ENCODE data around the gene KAT7. TPM values are rescaled to one million over a fixed set of nuclear protein-coding genes. Genes with fewer than 3 reads are reported as not detected.

KAT7 gene
- total RNA-seq, 1 donor from 2014 or later, result 95.0 TPM

- Mint-ChIP-seq H3K9me3 (no peaks in the 10 kb centered on the region), H3K27me3 (peaks cover 25% of the 10 kb centered on the region), H3K4me1 (no peaks in the 10 kb centered on the region), H3K4me3 (no peak overlapping the region), H3K27ac (no peak overlapping the region), H3K36me3 (ENCODE audit: low read depth) (no peaks in the 10 kb centered on the region)
- intact Hi-C loops (cut with micrococcal nuclease), result no loop called here
- ChIA-PET POLR2A (no interaction called here), CTCF (interaction anchor here (0.9 kb wide), 1 partner anchor 126 kb away, joined by 3 read pairs; no protein-coding TSS in a partner anchor)
- ATAC-seq (ENCODE audit: low read depth) (no peak), DNase-seq (no peak)
- TF ChIP-seq CTCF (IDR thresholded peaks at IDR 0.05), result no peak
These were observed 84.4 kb downstream of the KAT7 start for GRCh38 chr17:49872754-49873377.

- peaks cover 27% of the 10 kb centered on the region for H3K27me3 Mint-ChIP-seq
- H3K4me1 Mint-ChIP-seq, result no peaks in the 10 kb centered on the region
- no peak for TF ChIP-seq CTCF (IDR thresholded peaks at IDR 0.05)
- no peak for ATAC-seq (ENCODE audit: low read depth)
- H3K9me3 Mint-ChIP-seq, result no peaks in the 10 kb centered on the region
- intact Hi-C loops (cut with micrococcal nuclease), result no loop called here
- ChIA-PET CTCF (no interaction called here), POLR2A (no interaction called here)
- no peak for DNase-seq
- no peak overlapping the region for H3K27ac Mint-ChIP-seq
- no peak overlapping the region for H3K4me3 Mint-ChIP-seq
- H3K36me3 Mint-ChIP-seq (ENCODE audit: low read depth), result no peaks in the 10 kb centered on the region
These were observed 85.0 kb downstream of the KAT7 start for GRCh38 chr17:49873466-49873865.

- Mint-ChIP-seq H3K9me3 (no peaks in the 10 kb centered on the region), H3K27ac (no peak overlapping the region), H3K4me3 (no peak overlapping the region), H3K4me1 (no peaks in the 10 kb centered on the region), H3K27me3 (peaks cover 29% of the 10 kb centered on the region), H3K36me3 (ENCODE audit: low read depth) (no peaks in the 10 kb centered on the region)
- no peak for TF ChIP-seq CTCF (IDR thresholded peaks at IDR 0.05)
- ChIA-PET CTCF (no interaction called here), POLR2A (no interaction called here)
- ATAC-seq (ENCODE audit: low read depth) (no peak), DNase-seq (no peak)
- intact Hi-C loops (cut with micrococcal nuclease), result no loop called here
These were observed 85.4 kb downstream of the KAT7 start for GRCh38 chr17:49873926-49874325.

GRCh38 chr17:49874911-49875310 is 86.4 kb downstream of the KAT7 start:
- no peak for TF ChIP-seq CTCF (IDR thresholded peaks at IDR 0.05)
- ATAC-seq (ENCODE audit: low read depth) (no peak), DNase-seq (no peak)
- intact Hi-C loops (cut with micrococcal nuclease), result no loop called here
- POLR2A ChIA-PET, result interaction anchor here (0.6 kb wide), 1 partner anchor 63 kb away, joined by 3 read pairs; no protein-coding TSS in a partner anchor
- H3K9me3 Mint-ChIP-seq, result no peaks in the 10 kb centered on the region
- H3K27me3 Mint-ChIP-seq, result peaks cover 38% of the 10 kb centered on the region
- H3K4me1 Mint-ChIP-seq, result no peaks in the 10 kb centered on the region
- CTCF ChIA-PET, result interaction anchor here (1.6 kb wide), 1 partner anchor 122 kb away, joined by 5 read pairs; no protein-coding TSS in a partner anchor
- H3K4me3 Mint-ChIP-seq, result no peak overlapping the region
- no peak overlapping the region for H3K27ac Mint-ChIP-seq
- H3K36me3 Mint-ChIP-seq (ENCODE audit: low read depth), result no peaks in the 10 kb centered on the region

- CTCF ChIA-PET, result interaction anchor here (1.6 to 2.6 kb wide), 2 partner anchors 121 to 122 kb away, joined by 5 to 10 read pairs; no protein-coding TSS in a partner anchor
- no peaks in the 10 kb centered on the region for H3K9me3 Mint-ChIP-seq
- POLR2A ChIA-PET, result no interaction called here
These were observed 87.2 kb downstream of the KAT7 start for GRCh38 chr17:49875685-49876084.

More at GRCh38 chr17:49875685-49876084, 87.2 kb downstream of the KAT7 start:
- DNase-seq, result no peak
- Mint-ChIP-seq H3K4me1 (peaks cover 5% of the 10 kb centered on the region), H3K27me3 (peaks cover 41% of the 10 kb centered on the region), H3K27ac (no peak overlapping the region), H3K4me3 (no peak overlapping the region), H3K36me3 (ENCODE audit: low read depth) (no peaks in the 10 kb centered on the region)
- no peak for ATAC-seq (ENCODE audit: low read depth)
- no peak for TF ChIP-seq CTCF (IDR thresholded peaks at IDR 0.05)
- intact Hi-C loops (cut with micrococcal nuclease), result no loop called here
